GM08714 (cell line): ENCODE data around the gene GUCA1C.

Experiments
- H3K4me3 ChIP-seq: fragments of 200-500 bp; sonication (Bioruptor generic); 2 replicates; pipeline ENCODE4 v1.5.1; 2014; ENCODE audit warnings: mild to moderate bottlenecking, low read length, inconsistent platforms
- ZNF274 ChIP-seq: IDR thresholded peaks from 2 replicates; pipeline ENCODE4 v1.6.1; 2012; ENCODE audit warnings: mild to moderate bottlenecking, low read depth, low read length

Gene GUCA1C

DNA sequence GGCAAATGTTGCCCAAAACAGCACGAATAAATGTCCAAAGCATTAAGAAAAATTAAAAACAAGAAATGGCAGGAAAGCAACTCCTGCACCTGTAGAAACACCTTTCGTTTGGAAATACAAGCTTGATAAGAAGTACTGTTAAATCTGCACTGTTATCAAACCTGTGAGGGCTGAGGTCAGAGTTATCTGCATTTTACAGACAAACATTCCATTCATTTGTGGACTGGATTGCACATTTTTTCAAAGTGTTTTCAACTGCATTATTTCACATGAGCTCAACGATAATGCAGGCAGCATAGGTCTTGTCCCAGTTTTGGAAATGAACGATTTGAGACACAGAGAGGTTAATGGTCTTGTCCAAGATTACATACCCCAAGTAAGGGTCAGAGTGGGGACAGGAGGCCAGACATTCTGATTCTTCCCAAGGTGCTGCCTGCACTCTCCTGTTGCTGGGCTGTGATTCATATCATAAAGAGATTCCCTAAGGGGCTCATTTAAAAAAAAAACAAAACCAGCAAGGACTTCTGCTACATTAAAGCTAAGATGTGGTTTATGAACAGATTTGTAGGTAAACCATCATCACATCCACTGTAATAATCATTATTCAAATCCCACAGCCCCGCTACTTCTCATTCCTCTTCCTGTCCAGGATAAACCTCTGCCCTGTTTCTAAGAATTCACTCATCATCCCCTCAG lies 13.0 kb downstream of the GUCA1C start:
- H3K4me3 ChIP-seq = no peak overlapping the region
- TF ChIP-seq ZNF274 = no peak

- no peak overlapping the region for H3K4me3 ChIP-seq
- no peak for TF ChIP-seq ZNF274
Observed at GRCh38 chr3:108940166-108940565, 13.5 kb downstream of the GUCA1C start.

GRCh38 chr3:108936924-108937689 lies 16.6 kb downstream of the GUCA1C start:
- no peak overlapping the region for H3K4me3 ChIP-seq
- no peak for TF ChIP-seq ZNF274

- H3K4me3 ChIP-seq = no peak overlapping the region
- no peak for TF ChIP-seq ZNF274
Observed at GRCh38 chr3:108931035-108931434, 22.6 kb downstream of the GUCA1C start.

GRCh38 chr3:108918866-108919265 lies 34.8 kb downstream of the GUCA1C start:
- TF ChIP-seq ZNF274 = no peak
- no peak overlapping the region for H3K4me3 ChIP-seq

DNA sequence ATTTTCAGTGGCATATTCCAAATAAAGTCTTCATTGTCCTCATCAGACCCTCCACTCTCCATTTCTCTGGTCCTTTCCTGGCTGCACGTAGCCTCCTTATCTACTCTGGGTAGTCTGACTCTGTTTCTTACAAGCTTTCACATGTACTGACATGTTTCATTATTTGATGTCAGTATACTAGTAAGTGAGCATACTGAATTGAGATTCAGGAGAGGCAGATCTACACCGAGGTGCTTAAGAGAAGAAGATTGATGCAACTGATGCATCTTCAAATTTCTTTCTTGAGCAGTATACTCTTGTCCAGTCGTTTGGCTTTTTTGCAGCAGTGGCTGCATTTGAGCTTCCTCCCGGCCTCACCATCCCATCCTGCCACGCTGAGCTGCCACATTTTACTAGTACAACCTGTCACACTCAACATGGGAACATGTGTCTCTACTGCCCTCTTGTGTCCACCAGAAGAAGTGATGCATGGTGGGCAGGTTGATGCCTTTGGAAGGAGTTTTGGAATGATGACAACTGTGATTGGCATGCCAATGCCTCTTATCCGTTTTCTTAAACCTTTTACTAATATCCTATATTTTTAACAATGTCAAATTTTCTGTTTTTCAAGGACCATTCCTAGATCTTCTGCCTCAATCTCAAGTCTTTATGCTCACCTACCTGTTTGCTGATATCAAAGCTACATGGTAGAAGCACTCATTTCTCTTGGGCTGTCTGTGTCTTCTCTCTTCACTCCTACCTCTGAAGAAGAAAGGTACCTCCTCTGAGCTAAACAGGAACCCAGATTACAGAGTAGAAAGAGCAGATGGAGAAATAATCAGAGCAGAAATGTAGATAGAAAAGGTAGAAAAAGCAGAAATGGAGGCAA lies 38.7 kb downstream of the GUCA1C start:
- no peak overlapping the region for H3K4me3 ChIP-seq
- no peak for TF ChIP-seq ZNF274

DNA sequence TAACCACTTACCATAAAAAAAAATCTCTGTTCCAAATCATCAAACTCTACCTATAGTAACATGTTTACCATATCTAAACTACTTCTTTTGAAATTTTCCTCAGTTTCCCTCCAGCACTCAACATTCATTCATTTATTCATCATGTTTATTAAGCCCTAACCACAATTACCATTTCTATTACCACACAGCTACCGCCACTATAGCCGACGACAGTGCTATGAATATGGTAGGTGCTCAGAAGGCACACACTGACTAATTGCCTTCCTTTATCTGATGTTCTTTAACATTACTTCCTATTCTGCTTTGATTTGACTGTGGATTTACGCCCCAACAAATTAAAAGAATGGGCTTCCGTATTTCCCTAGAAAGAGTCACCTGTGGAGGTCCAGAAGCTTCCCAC lies 43.9 kb downstream of the GUCA1C start:
- H3K4me3 ChIP-seq = no peak overlapping the region

DNA sequence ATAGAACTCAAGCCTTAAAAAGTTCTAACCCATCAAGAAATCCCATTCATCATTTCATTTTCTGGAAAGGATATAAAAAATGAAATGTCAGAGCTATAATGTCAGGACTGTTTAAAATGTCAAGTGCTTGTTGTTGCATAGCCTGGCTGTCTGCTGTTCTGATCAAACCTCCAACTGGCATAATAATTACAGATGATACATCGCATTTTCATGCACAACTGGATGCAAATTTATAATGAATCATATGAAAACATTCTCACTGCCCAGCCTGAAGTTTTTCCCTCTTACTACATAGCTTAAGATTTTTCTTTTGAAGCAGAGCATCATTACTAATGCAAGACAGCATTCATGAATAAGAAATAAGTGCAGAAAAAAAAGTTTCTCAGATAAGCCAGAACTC lies 46.5 kb downstream of the GUCA1C start:
- no peak for TF ChIP-seq ZNF274
- no peak overlapping the region for H3K4me3 ChIP-seq

More for the DNA sequence above, 43.9 kb downstream of the GUCA1C start:
- no peak for TF ChIP-seq ZNF274

DNA sequence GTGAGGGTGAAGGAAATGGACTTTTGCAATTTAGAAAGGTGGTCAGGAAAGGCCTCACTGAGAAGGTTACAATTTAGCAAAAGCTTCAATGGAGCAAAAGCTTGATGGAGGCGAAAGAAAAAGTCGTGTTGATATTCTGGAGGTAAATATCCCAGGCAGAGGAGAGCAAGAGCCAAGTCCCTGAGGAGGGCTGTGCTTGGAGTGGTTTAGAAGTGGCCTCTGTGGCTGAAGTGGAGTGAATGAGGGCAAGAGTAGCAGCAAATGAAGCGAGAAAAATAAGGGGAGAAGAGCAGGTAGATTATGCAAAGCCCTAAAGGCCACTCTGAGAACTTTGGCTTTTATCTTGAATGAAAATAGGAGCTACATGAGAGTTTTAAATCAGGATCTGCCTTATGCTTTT lies 54.1 kb downstream of the GUCA1C start:
- TF ChIP-seq ZNF274 = no peak
- H3K4me3 ChIP-seq = no peak overlapping the region

GRCh38 chr3:108897883-108898282 lies 55.8 kb downstream of the GUCA1C start:
- H3K4me3 ChIP-seq = no peak overlapping the region
- no peak for TF ChIP-seq ZNF274

DNA sequence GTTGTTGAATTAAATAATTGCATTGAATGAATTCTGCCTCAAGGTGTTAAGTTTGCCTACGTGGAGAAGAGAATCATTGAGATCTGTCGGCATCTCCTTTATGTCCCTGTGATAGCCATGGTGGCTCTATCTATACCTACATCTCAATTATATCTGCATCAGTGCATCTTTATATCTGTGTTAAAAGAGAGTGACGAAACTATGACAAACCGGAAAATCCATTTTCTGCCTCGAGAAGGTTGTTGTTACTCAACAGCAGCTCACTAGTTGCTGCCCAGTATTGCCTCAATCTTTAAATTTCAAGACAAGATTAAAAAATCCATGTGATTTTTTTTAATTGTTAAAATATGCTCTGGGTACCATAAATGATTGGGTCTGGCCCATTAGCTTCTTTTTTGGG lies 58.7 kb downstream of the GUCA1C start:
- no peak for TF ChIP-seq ZNF274
- H3K4me3 ChIP-seq = no peak overlapping the region

DNA sequence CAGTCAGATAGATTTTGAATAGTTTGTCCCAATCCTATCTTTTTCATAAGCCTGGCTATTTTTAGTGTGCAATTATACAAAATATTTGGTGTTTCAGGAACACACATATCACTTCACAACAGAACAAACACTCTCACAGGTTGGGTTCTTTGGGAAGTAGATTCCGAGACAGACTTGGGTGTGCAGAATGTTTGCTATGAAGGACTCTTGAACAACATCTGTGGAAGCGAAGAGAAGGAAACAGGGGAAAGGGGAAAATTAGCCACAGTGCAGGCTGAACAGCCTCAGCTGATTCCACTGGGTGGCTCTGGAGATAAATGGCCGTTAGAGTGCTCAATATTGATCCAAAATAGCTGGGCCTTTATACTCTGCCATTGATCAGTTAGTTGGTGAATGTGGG lies 61.8 kb downstream of the GUCA1C start:
- no peak for TF ChIP-seq ZNF274
- H3K4me3 ChIP-seq = no peak overlapping the region

GRCh38 chr3:108887777-108888176 lies 65.9 kb downstream of the GUCA1C start:
- no peak overlapping the region for H3K4me3 ChIP-seq
- TF ChIP-seq ZNF274 = no peak

DNA sequence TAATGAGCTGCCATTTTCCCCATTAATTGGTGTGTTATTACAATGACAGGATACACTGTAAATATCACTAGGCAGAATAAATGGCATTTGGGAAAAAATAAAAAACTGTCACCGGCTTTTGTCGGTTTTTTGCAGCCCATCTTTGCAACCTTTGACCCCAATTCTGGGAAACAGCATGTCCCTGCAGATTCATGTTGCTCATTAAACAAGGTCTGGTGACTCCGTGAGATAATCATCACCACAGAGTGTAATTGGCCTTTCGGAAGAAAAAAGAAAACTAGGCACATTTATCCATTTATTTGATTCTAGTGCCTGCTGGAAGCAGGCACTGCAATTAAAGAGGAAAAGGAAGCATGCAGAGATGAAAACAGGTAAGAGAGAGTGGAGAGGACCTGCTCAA lies 66.6 kb downstream of the GUCA1C start:
- H3K4me3 ChIP-seq = no peak overlapping the region
- no peak for TF ChIP-seq ZNF274
